Stimulated activated CD8-positive, alpha-beta memory T cell treated with anti-CD3 and anti-CD28 coated beads, Interleukin-4, amount 100 ng/mL, for 4 hours (primary cell): ENCODE data around the gene THBS2.
A peak's percentile ranks its signal among the peaks of the same experiment; 100 is the strongest.
"Not testable (repeated sequence)": the region's sequence is repeated elsewhere in the genome, so short reads cannot be mapped to it uniquely, and the experiment has no call there.

Source experiments
- DNase-seq, 2 donors: peaks; one replicate each; pipeline ENCODE4 v3.0.0-alpha.2; 2020; ENCODE audit warnings: low read depth in 2 of 2, low spot score in 1 of 2

THBS2 gene

DNA sequence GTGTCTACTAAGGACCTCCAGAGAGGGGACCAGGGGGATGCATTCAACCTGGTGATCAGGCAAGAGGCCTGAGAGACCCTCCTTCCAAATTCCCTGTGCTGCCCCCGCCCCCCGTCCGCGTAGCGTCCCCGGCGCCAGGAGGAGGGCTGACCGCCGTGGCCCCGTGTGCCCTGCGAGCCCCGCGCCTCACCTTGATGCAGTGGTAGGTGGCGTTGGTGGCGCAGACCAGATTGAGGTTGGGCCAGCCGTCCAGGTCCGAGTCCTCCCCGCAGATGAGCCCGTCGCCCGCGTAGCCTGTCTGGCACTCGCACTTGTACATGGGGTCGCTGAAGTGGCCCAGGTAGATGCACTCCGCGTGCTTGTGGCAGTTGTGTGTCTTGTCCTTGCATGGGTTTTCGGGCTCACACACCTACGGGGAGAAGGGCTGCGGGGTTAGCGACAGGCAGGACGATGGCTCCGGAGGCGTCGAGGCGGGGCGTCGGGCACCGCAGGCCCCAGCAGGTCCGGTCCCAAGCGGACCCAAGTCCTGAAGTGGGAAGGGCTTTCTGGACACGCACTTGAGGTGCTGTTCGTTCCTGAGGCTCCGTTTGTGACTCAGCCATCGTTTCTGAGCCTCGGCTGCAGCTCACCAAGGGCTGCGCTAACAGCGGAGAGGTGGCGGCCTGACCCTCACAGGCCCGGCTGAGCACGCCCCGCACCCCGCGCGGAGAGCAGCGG lies 21.7 kb downstream of the THBS2 start:
- DNase-seq: no peak

DNA sequence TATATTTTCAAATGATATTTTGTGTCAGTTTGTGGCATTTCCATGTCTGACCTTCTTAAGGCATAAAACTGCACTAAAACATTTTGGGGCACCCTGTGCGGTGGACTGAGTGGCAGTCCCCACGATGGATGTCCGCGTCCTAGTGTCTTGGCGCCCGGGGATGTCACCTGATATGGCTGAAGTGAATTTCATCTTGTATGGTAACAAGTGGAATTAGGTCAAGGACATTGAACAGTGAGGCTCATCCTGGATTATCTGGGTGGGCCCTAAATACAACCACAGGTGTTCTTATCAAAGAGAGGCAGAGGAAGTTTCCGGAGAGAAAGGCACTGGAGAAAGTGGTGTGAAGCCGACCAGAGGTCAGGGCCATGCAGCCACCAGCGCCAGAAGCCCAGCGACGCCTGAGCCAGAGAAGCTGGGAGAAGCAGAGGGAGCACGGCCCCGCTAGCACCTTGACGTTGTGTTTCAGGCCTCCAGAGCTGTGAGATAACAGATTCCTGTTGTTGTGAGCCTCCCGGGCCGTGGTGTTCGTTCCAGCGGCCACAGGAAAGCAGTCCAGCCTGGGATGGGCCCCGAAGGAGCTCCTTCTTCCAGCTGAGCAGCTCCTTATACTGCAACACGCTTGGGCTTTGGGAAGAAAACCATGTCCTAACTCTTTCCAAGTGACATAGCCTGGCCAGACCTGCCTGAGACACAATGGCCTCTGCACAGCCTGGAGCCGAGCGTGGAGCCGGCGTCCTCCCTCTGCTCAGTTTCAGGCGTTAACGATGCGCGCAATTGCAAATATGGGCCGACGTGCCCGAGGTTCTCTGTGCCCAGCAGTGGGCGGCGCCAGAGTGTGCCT lies 22.5 kb downstream of the THBS2 start:
- no peak for DNase-seq

GRCh38 chr6:169230322-169230665 lies 23.4 kb downstream of the THBS2 start:
- no peak for DNase-seq

GRCh38 chr6:169229615-169230321 lies 23.9 kb downstream of the THBS2 start:
- DNase-seq: no peak

DNA sequence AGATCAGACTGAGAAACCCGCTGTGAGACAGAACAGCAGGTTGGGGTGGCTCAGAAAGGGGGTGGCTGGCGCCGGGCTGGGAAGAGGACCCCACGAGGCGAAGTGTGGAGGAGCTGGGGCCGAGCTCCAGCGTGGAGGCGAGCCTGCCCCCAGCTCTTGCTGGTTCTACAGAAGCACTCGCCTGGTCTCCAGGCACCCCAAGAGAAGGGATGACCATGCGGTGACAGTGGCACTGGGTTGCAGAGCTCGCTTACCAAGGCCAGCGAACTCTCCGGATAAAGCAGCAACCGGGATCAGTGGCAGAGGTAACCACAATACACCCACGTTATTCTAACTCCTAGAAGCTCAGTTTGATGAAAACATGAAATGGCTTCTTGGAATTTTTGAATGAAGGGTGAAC lies 26.5 kb downstream of the THBS2 start:
- no peak for DNase-seq

DNA sequence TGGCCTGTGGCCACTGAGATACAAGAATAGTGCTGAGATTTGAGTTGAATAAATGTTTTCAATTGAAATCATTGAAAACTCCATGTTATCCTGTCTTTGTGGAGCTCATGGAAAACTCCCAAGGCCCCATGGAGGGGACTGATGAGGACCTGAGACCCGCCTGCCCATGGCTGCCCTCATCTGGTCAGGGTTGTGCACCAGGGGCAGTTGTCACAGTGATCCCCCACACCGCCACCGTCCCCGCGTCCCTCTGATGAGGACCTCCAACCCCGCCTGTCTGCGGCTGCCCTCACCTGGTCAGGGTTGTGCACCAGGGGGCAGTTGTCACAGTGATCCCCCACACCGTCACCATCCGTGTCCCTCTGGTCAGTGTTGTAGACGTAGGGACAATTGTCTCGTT lies 27.8 kb downstream of the THBS2 start:
- DNase-seq: no peak

DNA sequence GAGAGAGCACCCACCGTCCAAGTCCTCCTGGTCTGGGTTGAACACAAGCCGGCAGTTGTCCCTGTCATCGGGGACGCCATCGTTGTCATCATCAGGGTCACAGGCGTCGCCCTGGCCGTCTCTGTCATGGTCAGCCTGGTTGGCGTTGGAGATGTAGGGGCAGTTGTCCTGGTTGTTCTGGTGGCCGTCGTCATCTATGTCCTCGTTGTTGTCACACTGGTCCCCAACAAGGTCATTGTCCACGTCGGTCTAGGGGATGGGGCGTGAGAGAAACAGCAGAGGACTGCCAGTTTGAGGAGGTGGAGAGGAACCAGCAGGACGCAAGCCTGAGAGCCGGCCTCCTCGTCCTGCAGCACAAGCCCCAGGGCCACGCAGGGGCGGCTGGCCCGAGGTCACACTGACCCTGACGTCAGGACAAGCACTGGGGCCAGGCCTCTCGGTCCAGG lies 28.5 kb downstream of the THBS2 start:
- no peak for DNase-seq

GRCh38 chr6:169224716-169225115 lies 28.9 kb downstream of the THBS2 start:
- DNase-seq: no peak

GRCh38 chr6:169224185-169224695 lies 29.4 kb downstream of the THBS2 start:
- DNase-seq: no peak

DNA sequence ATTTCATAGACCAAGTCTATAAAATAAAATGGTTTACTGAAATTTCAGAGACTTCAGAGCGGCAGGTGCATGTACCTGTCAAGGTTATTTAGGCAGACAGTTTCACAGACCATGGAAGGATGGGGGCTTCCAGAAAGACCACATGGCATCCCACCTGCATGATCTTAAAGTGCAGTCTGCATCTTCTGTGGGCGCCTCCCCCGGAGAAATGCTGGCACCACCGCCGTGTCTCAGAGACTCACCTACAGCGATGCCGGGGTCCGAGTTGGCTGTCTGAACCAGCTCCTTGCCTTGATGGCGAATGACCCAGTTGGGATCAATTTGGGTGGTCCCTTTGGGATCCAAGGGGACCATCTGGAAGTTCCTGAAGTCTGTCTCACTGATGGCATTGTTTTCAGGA lies 30.6 kb downstream of the THBS2 start:
- no peak for DNase-seq

- DNase-seq: no peak
Measured at GRCh38 chr6:169222126-169222525, 31.5 kb downstream of the THBS2 start.

- DNase-seq: no peak
Measured at GRCh38 chr6:169221264-169221663, 32.4 kb downstream of the THBS2 start.

DNA sequence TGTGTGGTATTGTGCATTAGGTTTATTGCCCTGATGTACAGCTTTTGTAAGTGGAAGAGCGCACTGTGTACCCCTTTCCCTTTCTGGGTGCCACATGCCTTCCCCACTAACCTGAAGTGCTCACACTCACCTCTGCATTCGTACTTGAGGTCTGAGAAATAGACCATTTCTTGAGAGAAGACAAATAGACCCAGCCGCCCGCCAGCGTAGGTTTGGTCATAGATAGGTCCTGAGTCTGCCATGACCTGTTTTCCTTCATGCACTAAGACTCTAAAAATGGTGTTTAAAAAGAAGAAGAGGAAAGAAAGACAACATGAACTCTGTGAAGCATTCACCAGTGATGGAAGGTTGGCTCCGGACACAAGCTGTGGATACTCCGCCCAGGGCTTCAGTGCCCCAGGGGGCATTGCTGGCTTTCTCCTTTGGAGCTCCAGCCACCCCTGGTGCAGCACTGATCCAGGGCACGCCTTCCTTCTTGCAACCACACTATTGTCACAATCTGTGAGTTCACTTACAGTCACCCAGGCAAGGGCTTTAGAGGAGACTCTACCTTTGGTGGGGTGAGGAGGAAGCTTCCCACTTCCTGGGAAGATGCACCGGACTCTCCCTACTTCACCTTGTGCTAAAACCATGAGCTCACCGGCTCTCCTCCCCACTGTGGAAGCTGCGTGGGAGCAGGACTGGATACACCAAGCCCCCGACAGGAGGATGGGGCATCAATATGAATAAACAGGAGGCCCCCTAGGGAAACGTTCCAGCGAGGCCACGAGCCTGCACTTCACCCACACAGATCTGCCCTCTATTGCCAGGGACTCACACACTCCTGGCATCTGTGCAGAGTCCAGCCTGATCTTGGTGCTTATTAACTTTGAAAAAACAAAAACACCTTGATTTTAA lies 33.3 kb downstream of the THBS2 start:
- DNase-seq: no peak

GRCh38 chr6:169217972-169218371 lies 35.7 kb downstream of the THBS2 start:
- no peak for DNase-seq

DNA sequence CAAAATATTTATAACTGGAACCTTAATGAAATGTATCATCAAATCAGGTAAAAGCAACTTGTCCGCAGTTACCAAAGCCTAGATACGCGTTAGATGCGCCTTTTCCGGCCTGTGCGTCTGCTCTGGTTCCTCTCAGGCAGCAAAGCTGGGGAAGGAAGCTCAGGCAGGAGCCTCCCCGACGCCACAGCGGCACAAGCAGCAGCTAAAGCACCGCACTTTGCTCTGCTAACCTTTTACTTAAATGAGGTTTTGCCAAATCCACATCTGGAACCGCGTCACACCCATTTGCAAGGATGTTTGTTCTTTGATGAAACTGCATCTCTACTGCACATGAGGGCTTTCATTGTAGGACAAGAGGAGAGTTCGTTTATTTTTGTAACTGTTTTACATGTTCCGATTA lies 36.8 kb downstream of the THBS2 start:
- DNase-seq: no peak

DNA sequence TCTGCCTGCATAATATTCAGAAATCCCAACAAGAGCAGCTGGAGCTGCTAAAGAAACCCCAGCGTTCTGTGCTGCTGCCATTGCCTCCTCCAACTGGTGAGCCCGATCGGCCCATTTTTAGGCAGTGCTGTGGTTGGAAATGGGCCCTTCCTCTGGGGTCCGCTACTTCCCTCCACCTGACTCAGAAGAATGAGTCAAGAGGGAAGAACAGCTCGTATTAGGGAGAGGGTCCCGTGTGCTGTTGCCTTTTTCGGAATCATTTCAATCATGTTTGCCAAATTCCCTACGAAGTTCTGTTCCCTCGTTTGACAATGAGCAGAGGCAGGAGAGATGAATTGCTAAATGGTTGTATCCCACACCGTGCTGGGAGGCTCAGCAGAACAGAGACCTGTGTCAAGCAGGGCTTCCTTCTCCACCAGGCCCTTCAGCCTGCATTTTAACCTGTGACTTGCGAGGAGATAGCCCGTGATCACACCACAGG lies 38.4 kb downstream of the THBS2 start:
- DNase-seq: no peak

GRCh38 chr6:169214789-169215188 lies 38.9 kb downstream of the THBS2 start:
- DNase-seq: not testable (repeated sequence)

DNA sequence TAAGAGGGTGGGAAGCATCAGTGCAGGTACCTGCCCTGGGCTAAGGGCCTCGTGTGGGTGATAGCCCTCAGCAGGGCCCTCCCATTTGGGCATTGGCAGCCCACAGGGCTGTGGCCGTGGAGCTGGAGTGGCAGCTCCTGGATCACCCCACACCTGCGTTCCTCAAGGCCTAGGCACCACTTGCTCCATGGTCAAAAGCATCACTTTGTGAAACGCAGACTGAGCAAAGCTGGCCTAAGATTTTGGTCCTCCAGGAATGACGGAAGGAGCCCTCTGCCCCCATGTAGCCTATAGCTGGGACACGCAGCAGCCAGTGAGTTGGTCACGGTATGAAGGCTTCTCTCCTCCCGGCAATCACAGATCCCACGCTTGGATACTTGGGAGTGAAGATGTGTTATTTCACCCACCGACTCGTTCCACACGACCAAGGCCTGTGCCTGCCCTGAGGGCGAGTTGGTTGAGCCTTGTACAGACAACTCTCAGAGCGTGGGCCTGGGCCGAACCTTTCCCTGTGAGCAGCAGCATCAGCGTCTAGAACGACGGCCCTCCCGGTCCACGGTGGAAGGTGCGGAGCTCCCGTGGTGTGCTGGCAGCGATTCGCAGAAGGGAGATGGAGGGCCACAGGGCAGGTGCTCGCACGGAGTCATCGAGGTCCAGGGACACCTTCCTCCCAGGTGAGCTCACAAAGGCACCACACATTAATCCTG lies 39.7 kb downstream of the THBS2 start:
- DNase-seq: no peak

DNA sequence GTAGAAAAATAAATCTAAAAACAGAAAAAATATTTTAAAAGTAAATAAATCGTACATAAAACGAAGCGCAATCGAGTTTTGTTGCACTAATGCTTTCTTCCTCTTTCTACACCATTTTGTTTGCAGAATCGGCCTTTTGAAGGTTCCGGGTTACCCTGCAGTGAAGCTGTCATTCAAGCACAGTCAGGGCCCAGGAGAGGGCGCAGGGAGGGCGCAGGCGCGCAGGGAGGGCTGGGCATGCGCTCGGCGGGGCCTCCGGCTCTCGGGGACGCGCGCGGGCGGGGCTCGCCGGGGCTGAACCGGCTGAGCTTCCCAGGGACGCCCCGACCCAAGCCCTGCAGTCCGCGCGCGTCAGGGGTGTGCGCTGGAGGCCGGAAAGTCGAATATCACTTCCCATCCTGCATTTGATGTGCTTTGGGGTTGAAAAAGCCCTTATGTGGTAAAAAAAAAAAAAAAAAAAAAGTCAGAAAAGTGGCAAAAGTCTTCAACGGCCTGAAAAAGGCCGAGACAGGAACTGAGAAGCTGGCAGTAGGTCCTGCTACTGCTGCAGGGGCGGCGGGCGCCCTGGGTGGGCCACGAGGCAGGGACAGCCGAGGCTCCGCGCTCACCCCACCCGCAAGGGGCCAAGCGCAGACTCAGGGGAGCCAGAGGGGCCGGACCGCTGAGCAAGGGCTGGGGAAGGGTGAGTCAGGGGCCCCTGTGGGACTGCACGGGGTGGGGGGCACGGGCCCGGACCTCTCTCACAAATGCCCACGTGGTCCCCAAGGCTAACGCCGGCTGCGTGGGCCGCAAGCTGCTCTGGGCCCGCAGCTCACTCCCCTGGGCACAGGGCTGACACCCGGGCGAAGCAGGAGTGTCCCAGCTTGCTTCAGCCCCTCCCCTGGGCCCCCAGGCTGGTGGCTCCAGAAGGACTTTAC lies 40.5 kb downstream of the THBS2 start:
- peak; percentile 62 to 72 for DNase-seq
